Measurements from ENCODE around the gene TTLL3.

TTLL3 gene

GRCh38 chr3:9881441-9881840 is 71.4 kb downstream of the TTLL3 start:
- no peak for TF ChIP-seq CTCF (IDR thresholded peaks at IDR 0.05; ENCODE audit: low read depth, low read length)

GRCh38 chr3:9883706-9884554 is 73.9 kb downstream of the TTLL3 start:
- no peak overlapping the region for H3K4me3 ChIP-seq (replicated peaks in 1 of 2; ENCODE audit: low read depth in 2 of 2, low read length in 2 of 2)
- TF ChIP-seq CTCF (IDR thresholded peaks at IDR 0.05; ENCODE audit: low read depth, low read length): no peak
- DNase-seq (ENCODE audit: low read depth in 2 of 2): peak; percentile 44 to 84

More at GRCh38 chr3:9881441-9881840, 71.4 kb downstream of the TTLL3 start:
- no peak for DNase-seq (ENCODE audit: low read depth in 2 of 2)
- H3K4me3 ChIP-seq (replicated peaks in 1 of 2; ENCODE audit: low read depth in 2 of 2, low read length in 2 of 2): no peak overlapping the region

GRCh38 chr3:9884555-9885165 is 74.6 kb downstream of the TTLL3 start:
- H3K4me3 ChIP-seq (replicated peaks in 1 of 2; ENCODE audit: low read depth in 2 of 2, low read length in 2 of 2): no peak overlapping the region
- TF ChIP-seq CTCF (IDR thresholded peaks at IDR 0.05; ENCODE audit: low read depth, low read length): no peak
- peak; percentile 74 to 96 for DNase-seq (ENCODE audit: low read depth in 2 of 2)

Measured in cardiac fibroblast (primary cell).